ENCODE measurements around the gene ZBP1. TPM values are rescaled to one million over a fixed set of nuclear protein-coding genes. Genes with fewer than 3 reads are reported as not detected.

Gene ZBP1
- total RNA-seq, 4 donors from 2014 or later, result 0.08 to 1.7 (median 0.23) TPM

DNA sequence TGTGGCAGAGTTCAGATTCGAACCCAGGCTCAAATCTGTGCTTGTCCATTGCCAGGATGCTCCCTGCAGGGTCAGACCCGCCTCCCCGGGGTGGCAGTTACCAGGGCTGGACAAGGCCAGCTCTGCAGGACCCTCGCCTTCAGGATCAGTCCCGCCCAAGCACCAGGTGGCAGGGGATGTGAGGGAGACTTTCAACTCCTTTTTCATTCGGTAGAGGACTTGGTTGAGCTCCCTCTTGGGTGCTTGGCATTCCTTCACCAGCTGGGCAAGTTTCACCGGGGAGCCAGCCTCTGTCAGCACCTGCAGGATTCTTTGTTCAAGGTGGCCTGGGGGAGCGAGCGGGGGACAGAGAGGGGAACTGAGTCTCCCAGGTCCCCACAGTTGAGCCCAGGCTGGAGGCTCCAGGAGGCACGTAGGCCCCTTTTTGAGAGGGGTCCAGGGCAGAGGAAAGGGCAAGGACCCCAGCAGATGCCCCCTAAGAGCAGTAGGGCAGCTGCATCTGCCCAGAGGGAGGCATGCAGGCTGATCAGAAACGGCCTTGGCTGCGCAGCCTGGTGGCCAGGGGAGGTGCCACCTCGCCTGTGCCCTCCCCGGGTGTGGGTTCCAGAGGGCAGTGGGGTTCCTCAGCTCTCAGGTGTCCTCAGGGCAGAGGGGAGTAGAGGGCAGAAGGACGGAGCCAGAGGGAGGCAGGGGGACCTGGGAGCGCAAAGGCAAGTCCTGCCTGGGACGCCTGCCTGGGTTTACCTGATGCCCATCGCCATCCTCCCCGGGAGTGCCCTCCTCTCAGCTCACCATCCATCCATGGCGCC lies 3.9 kb downstream of the ZBP1 start:
- H3K4me3 ChIP-seq, result no peak overlapping the region
- 77 to 87% methylated on average over 8 to 9 of the region's 20 CpGs for WGBS, 2 donors
- peaks cover 8 to 35% (median 22%) of the 10 kb centered on the region in 3 donors for H3K4me1 ChIP-seq
- H3K9me3 ChIP-seq, result no peaks in the 10 kb centered on the region
- intact Hi-C loops (cut with DNase I), result no loop called here
- TF ChIP-seq POLR2A (IDR thresholded peaks at IDR 0.05), result no peak
- TF ChIP-seq CTCF (IDR thresholded peaks at IDR 0.05), result no peak
- peaks cover 0 to 3% (median 0%) of the 10 kb centered on the region in 3 donors for H3K36me3 ChIP-seq
- peaks cover 0 to 15% (median 0%) of the 10 kb centered on the region in 4 donors for H3K27me3 ChIP-seq
- H3K27ac ChIP-seq, result no peak overlapping the region
- no peak for DNase-seq

DNA sequence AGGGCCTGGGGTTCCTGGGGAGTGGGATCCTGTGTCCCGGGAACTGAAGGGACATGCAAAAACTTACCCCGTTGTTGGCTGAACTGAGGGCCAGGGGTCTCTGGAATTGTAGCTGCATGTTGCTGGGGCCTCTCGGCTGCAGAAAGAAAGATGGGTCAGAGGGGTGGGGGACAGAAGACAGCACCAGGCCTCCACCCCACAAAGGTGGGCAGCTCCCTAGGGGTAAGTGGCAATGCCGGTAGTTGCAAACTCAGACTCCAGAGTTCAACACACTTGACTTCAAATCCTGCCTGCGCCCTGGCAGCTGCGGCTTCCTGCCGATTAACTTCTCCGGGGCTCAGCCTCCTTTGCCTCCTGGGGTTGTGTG lies 4.8 kb downstream of the ZBP1 start:
- 95% methylated on average over 6 of the region's 8 CpGs; no CpG with 5 or more reads in 1 of the 2 donors for WGBS, 2 donors

GRCh38 chr20:57614490-57615444 lies 5.5 kb downstream of the ZBP1 start:
- Histone ChIP-seq H3K27ac (no peak overlapping the region), H3K9me3 (no peaks in the 10 kb centered on the region), H3K36me3 (peaks cover 0 to 3% (median 0%) of the 10 kb centered on the region in 3 donors), H3K4me1 (peaks cover 0 to 20% (median 11%) of the 10 kb centered on the region in 3 donors), H3K27me3 (peaks cover 0 to 28% (median 0%) of the 10 kb centered on the region in 4 donors), H3K4me3 (no peak overlapping the region)
- 82 to 85% methylated on average over 9 to 12 of the region's 16 CpGs for WGBS, 2 donors
- no peak for TF ChIP-seq CTCF (IDR thresholded peaks at IDR 0.05)
- TF ChIP-seq POLR2A (IDR thresholded peaks at IDR 0.05), result no peak
- no peak for DNase-seq
- intact Hi-C loops (cut with DNase I), result no loop called here

More for the DNA sequence above, 4.8 kb downstream of the ZBP1 start:
- peaks cover 6 to 26% (median 16%) of the 10 kb centered on the region in 3 donors for H3K4me1 ChIP-seq
- peaks cover 0 to 3% (median 0%) of the 10 kb centered on the region in 3 donors for H3K36me3 ChIP-seq
- intact Hi-C loops (cut with DNase I), result no loop called here
- H3K27ac ChIP-seq, result no peak overlapping the region
- no peak for DNase-seq
- H3K27me3 ChIP-seq, result peaks cover 0 to 21% (median 0%) of the 10 kb centered on the region in 4 donors
- no peak overlapping the region for H3K4me3 ChIP-seq
- TF ChIP-seq POLR2A (IDR thresholded peaks at IDR 0.05) (no peak), CTCF (IDR thresholded peaks at IDR 0.05) (no peak)
- H3K9me3 ChIP-seq, result no peaks in the 10 kb centered on the region

DNA sequence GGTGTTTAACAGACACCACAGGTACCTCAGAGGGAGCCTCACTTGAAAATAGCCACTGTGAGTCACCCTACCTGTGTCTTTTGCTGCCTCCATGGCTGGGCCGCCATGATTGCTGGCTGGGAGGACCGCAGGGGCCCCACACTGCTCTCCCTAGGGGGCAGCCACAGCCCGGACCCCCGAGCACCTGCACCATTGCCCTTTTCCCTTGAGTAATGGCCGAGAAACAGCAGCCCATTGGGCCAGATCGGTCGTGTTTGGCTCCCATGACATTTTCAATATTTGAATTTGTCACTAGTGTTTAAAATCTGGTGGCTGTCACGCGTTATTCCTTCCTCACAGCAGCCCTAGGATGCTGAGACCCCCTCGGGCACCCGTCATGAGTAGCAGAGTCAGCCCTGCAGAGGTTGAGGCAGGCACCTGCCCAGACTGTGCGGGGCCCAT lies 6.7 kb downstream of the ZBP1 start:
- DNase-seq, result no peak
- TF ChIP-seq POLR2A (IDR thresholded peaks at IDR 0.05) (no peak), CTCF (IDR thresholded peaks at IDR 0.05) (no peak)
- Histone ChIP-seq H3K27me3 (peaks cover 0 to 40% (median 0%) of the 10 kb centered on the region in 4 donors), H3K4me3 (no peak overlapping the region), H3K36me3 (peaks cover 0 to 3% (median 0%) of the 10 kb centered on the region in 3 donors), H3K9me3 (no peaks in the 10 kb centered on the region), H3K4me1 (peaks cover 0 to 10% (median 10%) of the 10 kb centered on the region in 3 donors), H3K27ac (no peak overlapping the region)
- 80 to 84% methylated on average over 10 of the region's 12 CpGs for WGBS, 2 donors
- intact Hi-C loops (cut with DNase I), result no loop called here
